Measurements from ENCODE around the gene GPR148. TPM values are rescaled to one million over a fixed set of nuclear protein-coding genes. Genes with fewer than 3 reads are reported as not detected.

GPR148 gene
- total RNA-seq, 1 donor from 2014 or later, result not detected

DNA sequence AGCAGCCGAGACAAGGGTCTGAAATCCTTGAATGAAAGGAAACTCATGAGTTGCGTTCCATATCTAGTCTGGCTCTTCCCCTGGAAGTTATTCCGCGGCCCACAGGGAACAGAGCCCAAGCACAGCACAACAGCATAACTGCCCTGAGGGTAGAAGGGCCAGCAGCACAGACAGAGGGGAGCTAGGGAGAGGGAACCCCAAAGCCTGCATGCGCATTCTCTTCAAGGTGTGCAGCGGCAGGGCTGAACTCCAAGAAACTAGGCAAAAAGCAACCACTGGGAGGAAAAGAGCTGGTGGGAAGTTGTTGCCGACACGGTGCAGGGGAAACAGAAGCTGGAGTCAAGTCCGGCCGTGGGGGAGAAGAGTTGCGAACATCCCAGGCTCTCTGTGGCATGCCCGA, 11.8 kb downstream of the GPR148 start:
- no peak for TF ChIP-seq POLR2AphosphoS5 (IDR thresholded peaks at IDR 0.05; ENCODE audit: insufficient read depth in 1 of 2, low read depth in 1 of 2)
- TF ChIP-seq, protein P1, sequence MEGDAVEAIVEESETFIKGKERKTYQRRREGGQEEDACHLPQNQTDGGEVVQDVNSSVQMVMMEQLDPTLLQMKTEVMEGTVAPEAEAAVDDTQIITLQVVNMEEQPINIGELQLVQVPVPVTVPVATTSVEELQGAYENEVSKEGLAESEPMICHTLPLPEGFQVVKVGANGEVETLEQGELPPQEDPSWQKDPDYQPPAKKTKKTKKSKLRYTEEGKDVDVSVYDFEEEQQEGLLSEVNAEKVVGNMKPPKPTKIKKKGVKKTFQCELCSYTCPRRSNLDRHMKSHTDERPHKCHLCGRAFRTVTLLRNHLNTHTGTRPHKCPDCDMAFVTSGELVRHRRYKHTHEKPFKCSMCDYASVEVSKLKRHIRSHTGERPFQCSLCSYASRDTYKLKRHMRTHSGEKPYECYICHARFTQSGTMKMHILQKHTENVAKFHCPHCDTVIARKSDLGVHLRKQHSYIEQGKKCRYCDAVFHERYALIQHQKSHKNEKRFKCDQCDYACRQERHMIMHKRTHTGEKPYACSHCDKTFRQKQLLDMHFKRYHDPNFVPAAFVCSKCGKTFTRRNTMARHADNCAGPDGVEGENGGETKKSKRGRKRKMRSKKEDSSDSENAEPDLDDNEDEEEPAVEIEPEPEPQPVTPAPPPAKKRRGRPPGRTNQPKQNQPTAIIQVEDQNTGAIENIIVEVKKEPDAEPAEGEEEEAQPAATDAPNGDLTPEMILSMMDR (IDR thresholded peaks at IDR 0.05), result no peak
- no peak for TF ChIP-seq POLR2A (IDR thresholded peaks at IDR 0.05)
- no peaks in the 10 kb centered on the region for H3K27me3 ChIP-seq
- intact Hi-C loops (cut with DNase I), result no loop called here

GRCh38 chr2:130743278-130743677, 14.4 kb downstream of the GPR148 start:
- no peaks in the 10 kb centered on the region for H3K27me3 ChIP-seq
- DNase-seq (ENCODE audit: extremely low spot score in 2 of 2), result no peak
- TF ChIP-seq, protein P1 (IDR thresholded peaks at IDR 0.05), result no peak
- TF ChIP-seq POLR2AphosphoS5 (IDR thresholded peaks at IDR 0.05; ENCODE audit: insufficient read depth in 1 of 2, low read depth in 1 of 2), result no peak
- no peak for TF ChIP-seq POLR2A (IDR thresholded peaks at IDR 0.05)
- intact Hi-C loops (cut with DNase I), result no loop called here
- no peaks in the 10 kb centered on the region for H3K36me3 ChIP-seq
- no peaks in the 10 kb centered on the region for H3K4me1 ChIP-seq
- H3K27ac ChIP-seq, result no peak overlapping the region
- no peaks in the 10 kb centered on the region for H3K9me3 ChIP-seq
- no peak overlapping the region for H3K4me3 ChIP-seq

More for the DNA sequence above, 11.8 kb downstream of the GPR148 start:
- Histone ChIP-seq H3K27ac (no peak overlapping the region), H3K4me3 (no peak overlapping the region), H3K9me3 (no peaks in the 10 kb centered on the region), H3K4me1 (no peaks in the 10 kb centered on the region), H3K36me3 (no peaks in the 10 kb centered on the region)
- no peak for DNase-seq (ENCODE audit: extremely low spot score in 2 of 2)

DNA sequence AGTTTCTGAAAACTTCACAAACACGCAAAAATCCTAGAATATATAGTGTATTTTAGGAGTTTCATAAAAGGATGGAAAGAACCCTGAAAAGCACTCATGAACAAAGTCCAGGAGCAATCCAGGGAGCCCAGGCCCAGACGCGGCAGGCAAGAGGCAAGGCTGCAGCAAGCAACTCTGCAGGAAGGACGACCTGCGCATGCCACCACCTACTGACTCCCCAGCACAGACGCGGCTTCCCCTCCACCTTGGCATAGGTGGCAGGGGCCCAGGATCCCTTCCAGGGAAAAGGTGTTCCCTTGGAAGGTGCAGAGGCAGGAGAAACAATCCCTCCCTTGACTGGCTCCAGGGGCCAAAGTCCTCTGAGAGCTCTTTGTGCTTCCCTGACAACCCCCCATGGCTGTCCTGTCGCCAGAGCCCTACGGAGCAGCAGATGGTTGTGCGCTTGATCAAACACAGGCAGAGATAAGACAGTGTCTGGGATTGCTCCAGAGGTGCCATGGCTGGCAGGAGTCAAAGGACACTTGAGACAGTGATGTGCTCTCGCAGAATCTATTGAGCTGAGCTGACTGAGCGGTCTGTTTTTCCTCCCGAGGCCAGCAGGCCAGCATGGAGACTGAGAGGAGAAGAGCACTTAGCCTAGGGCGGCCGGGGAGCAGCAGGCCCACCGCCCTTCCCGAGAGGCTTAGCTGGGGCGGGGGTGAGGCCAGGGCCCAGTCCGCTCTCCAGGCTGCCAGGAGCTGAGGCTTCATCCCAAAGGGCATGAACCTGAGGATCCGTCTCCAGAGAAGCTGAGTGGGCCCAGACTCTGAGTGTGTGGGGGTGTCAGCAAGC, 15.6 kb downstream of the GPR148 start:
- H3K27ac ChIP-seq, result no peak overlapping the region
- DNase-seq (ENCODE audit: extremely low spot score in 2 of 2), result no peak
- no peaks in the 10 kb centered on the region for H3K36me3 ChIP-seq
- H3K4me3 ChIP-seq, result no peak overlapping the region
- H3K27me3 ChIP-seq, result no peaks in the 10 kb centered on the region
- no peaks in the 10 kb centered on the region for H3K4me1 ChIP-seq
- no peaks in the 10 kb centered on the region for H3K9me3 ChIP-seq
- TF ChIP-seq POLR2AphosphoS5 (IDR thresholded peaks at IDR 0.05; ENCODE audit: insufficient read depth in 1 of 2, low read depth in 1 of 2) (no peak), POLR2A (IDR thresholded peaks at IDR 0.05) (no peak)
- TF ChIP-seq, protein P1 (IDR thresholded peaks at IDR 0.05), result no peak
- intact Hi-C loops (cut with DNase I), result no loop called here

GRCh38 chr2:130749078-130749477, 20.2 kb downstream of the GPR148 start:
- DNase-seq (ENCODE audit: extremely low spot score in 2 of 2), result no peak
- no peaks in the 10 kb centered on the region for H3K9me3 ChIP-seq
- no peak overlapping the region for H3K4me3 ChIP-seq
- H3K36me3 ChIP-seq, result no peaks in the 10 kb centered on the region
- H3K27ac ChIP-seq, result no peak overlapping the region
- intact Hi-C loops (cut with DNase I), result no loop called here
- TF ChIP-seq POLR2AphosphoS5 (IDR thresholded peaks at IDR 0.05; ENCODE audit: insufficient read depth in 1 of 2, low read depth in 1 of 2) (no peak), POLR2A (IDR thresholded peaks at IDR 0.05) (no peak)
- TF ChIP-seq, protein P1 (IDR thresholded peaks at IDR 0.05), result no peak
- no peaks in the 10 kb centered on the region for H3K27me3 ChIP-seq
- no peaks in the 10 kb centered on the region for H3K4me1 ChIP-seq

GRCh38 chr2:130749641-130750040, 20.8 kb downstream of the GPR148 start:
- Histone ChIP-seq H3K4me3 (no peak overlapping the region), H3K9me3 (no peaks in the 10 kb centered on the region), H3K4me1 (no peaks in the 10 kb centered on the region), H3K27me3 (no peaks in the 10 kb centered on the region), H3K36me3 (no peaks in the 10 kb centered on the region), H3K27ac (no peak overlapping the region)
- TF ChIP-seq POLR2A (IDR thresholded peaks at IDR 0.05) (no peak), POLR2AphosphoS5 (IDR thresholded peaks at IDR 0.05; ENCODE audit: insufficient read depth in 1 of 2, low read depth in 1 of 2) (no peak)
- TF ChIP-seq, protein P1 (IDR thresholded peaks at IDR 0.05), result no peak
- DNase-seq (ENCODE audit: extremely low spot score in 2 of 2), result no peak
- intact Hi-C loops (cut with DNase I), result no loop called here

Measured in vagina (tissue), 2 donors.